Measurements from ENCODE around the gene LRRN2.

DNA sequence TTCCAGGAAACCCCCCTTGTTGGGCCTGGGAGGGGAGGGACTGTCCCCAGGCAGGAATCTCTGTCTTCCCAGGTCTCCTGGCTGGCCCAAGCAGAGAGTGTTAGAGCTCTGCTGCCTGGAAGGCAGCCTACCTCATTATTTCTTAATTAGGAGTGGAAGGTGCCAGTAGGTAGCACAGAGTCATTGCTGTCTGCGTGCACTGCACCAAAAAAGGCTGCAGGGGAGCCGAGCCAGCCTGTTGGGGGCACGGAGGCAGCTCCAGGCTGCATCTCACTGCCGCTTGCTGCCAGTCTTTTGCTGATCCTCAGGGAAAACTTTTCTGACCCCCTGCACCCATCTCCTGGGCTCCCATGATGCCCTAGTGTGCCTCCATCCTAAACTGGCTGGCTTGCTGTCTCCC is 58.1 kb downstream of the LRRN2 start:
- TF ChIP-seq, protein P1, sequence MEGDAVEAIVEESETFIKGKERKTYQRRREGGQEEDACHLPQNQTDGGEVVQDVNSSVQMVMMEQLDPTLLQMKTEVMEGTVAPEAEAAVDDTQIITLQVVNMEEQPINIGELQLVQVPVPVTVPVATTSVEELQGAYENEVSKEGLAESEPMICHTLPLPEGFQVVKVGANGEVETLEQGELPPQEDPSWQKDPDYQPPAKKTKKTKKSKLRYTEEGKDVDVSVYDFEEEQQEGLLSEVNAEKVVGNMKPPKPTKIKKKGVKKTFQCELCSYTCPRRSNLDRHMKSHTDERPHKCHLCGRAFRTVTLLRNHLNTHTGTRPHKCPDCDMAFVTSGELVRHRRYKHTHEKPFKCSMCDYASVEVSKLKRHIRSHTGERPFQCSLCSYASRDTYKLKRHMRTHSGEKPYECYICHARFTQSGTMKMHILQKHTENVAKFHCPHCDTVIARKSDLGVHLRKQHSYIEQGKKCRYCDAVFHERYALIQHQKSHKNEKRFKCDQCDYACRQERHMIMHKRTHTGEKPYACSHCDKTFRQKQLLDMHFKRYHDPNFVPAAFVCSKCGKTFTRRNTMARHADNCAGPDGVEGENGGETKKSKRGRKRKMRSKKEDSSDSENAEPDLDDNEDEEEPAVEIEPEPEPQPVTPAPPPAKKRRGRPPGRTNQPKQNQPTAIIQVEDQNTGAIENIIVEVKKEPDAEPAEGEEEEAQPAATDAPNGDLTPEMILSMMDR (IDR thresholded peaks at IDR 0.05) = no peak
- no peak for TF ChIP-seq POLR2AphosphoS5 (IDR thresholded peaks at IDR 0.05)

All from gastroesophageal sphincter (tissue), 3 donors.